ENCODE results near the gene OTOA.
A peak's percentile ranks its signal among the peaks of the same experiment; 100 is the strongest.
"Not testable (repeated sequence)": the region's sequence is repeated elsewhere in the genome, so short reads cannot be mapped to it uniquely, and the experiment has no call there.

OTOA gene

GRCh38 chr16:21641916-21642315 lies 21.9 kb upstream of the OTOA start:
- no peak for DNase-seq (ENCODE audit: low spot score)

GRCh38 chr16:21642861-21643260 lies 20.9 kb upstream of the OTOA start:
- DNase-seq (ENCODE audit: low spot score), result no peak

- no peak for DNase-seq (ENCODE audit: low spot score)
Observed at GRCh38 chr16:21643785-21644184, 20.0 kb upstream of the OTOA start.

GRCh38 chr16:21644674-21645073 lies 19.1 kb upstream of the OTOA start:
- DNase-seq (ENCODE audit: low spot score), result no peak

- peak; percentile 47 for DNase-seq (ENCODE audit: low spot score)
Observed at GRCh38 chr16:21645261-21645721, 18.5 kb upstream of the OTOA start.

- DNase-seq (ENCODE audit: low spot score), result no peak
Observed at GRCh38 chr16:21646091-21646490, 17.7 kb upstream of the OTOA start.

GRCh38 chr16:21646721-21647561 lies 16.8 kb upstream of the OTOA start:
- DNase-seq (ENCODE audit: low spot score), result no peak

GRCh38 chr16:21647562-21648164 lies 16.1 kb upstream of the OTOA start:
- DNase-seq (ENCODE audit: low spot score), result no peak

- DNase-seq (ENCODE audit: low spot score), result not testable (repeated sequence)
Observed at GRCh38 chr16:21649826-21650406, 13.9 kb upstream of the OTOA start.

- DNase-seq (ENCODE audit: low spot score), result no peak
Observed at GRCh38 chr16:21650521-21650920, 13.2 kb upstream of the OTOA start.

GRCh38 chr16:21651515-21651914 lies 12.3 kb upstream of the OTOA start:
- DNase-seq (ENCODE audit: low spot score), result no peak

- DNase-seq (ENCODE audit: low spot score), result no peak
Observed at GRCh38 chr16:21652453-21652852, 11.3 kb upstream of the OTOA start, which contains the start of gene IGSF6. IGSF6 (minus strand) TSS chr16:21652608; CDS start chr16:21652598, 10 bp downstream.

GRCh38 chr16:21653571-21653970 lies 10.2 kb upstream of the OTOA start:
- DNase-seq (ENCODE audit: low spot score), result no peak

GRCh38 chr16:21654466-21654865 lies 9.3 kb upstream of the OTOA start:
- DNase-seq (ENCODE audit: low spot score), result no peak

- DNase-seq (ENCODE audit: low spot score), result no peak
Observed at GRCh38 chr16:21654881-21655280, 8.9 kb upstream of the OTOA start.

- peak; percentile 68 for DNase-seq (ENCODE audit: low spot score)
Observed at GRCh38 chr16:21656795-21657768, 6.7 kb upstream of the OTOA start.

- no peak for DNase-seq (ENCODE audit: low spot score)
Observed at GRCh38 chr16:21659124-21659523, 4.6 kb upstream of the OTOA start.

- DNase-seq (ENCODE audit: low spot score), result no peak
Observed at GRCh38 chr16:21664801-21665492, 1.2 kb downstream of the OTOA start.

GRCh38 chr16:21666772-21667171 lies 3.0 kb downstream of the OTOA start:
- no peak for DNase-seq (ENCODE audit: low spot score)

- no peak for DNase-seq (ENCODE audit: low spot score)
Observed at GRCh38 chr16:21667575-21667974, 3.8 kb downstream of the OTOA start.

- no peak for DNase-seq (ENCODE audit: low spot score)
Observed at GRCh38 chr16:21673469-21673868, 9.7 kb downstream of the OTOA start.

Measured in globus pallidus (tissue), 1 donor.